ENCODE data around the gene MRI1. TPM values are rescaled to one million over a fixed set of nuclear protein-coding genes. Genes with fewer than 3 reads are reported as not detected.

The MRI1 gene
- total RNA-seq, 4 donors from 2014 or later = 28.2 to 60.2 (median 38.5) TPM

- Histone ChIP-seq H3K9me3 (no peaks in the 10 kb centered on the region), H3K27ac (replicated peaks in 1 of 4) (no peak overlapping the region), H3K4me1 (peaks cover 3 to 12% (median 11%) of the 10 kb centered on the region in 4 donors), H3K4me3 (no peak overlapping the region), H3K27me3 (no peaks in the 10 kb centered on the region), H3K36me3 (peaks cover 0 to 54% (median 27%) of the 10 kb centered on the region in 4 donors)
- intact Hi-C loops (cut with DNase I) = no loop called here
- TF ChIP-seq EP300 (IDR thresholded peaks at IDR 0.05) (no peak), POLR2AphosphoS5 (IDR thresholded peaks at IDR 0.05) (no peak), POLR2A (IDR thresholded peaks at IDR 0.05; ENCODE audit: low read depth) (no peak), CTCF (IDR thresholded peaks at IDR 0.05) (no peak)
- no peak for DNase-seq (ENCODE audit: extremely low spot score)
- WGBS = 100% methylated on average over 1 of the region's 2 CpGs
Observed at GRCh38 chr19:13813147-13813546, 48.8 kb downstream of the MRI1 start.

- no peak for TF ChIP-seq POLR2AphosphoS5 (IDR thresholded peaks at IDR 0.05)
- Histone ChIP-seq H3K4me3 (no peak overlapping the region), H3K27ac (replicated peaks in 1 of 4) (no peak overlapping the region), H3K4me1 (peaks cover 3 to 15% (median 14%) of the 10 kb centered on the region in 4 donors), H3K36me3 (peaks cover 0 to 42% (median 19%) of the 10 kb centered on the region in 4 donors), H3K27me3 (no peaks in the 10 kb centered on the region), H3K9me3 (no peaks in the 10 kb centered on the region)
- intact Hi-C loops (cut with DNase I) = no loop called here
- 91% methylated on average over 16 of the region's 21 CpGs for WGBS
- DNase-seq (ENCODE audit: extremely low spot score) = no peak
Observed at GRCh38 chr19:13814550-13814949, 50.2 kb downstream of the MRI1 start.

- H3K27ac ChIP-seq (replicated peaks in 1 of 4) = no peak overlapping the region
- H3K4me1 ChIP-seq = peaks cover 3 to 22% (median 18%) of the 10 kb centered on the region in 4 donors
- H3K36me3 ChIP-seq = peaks cover 0 to 30% (median 13%) of the 10 kb centered on the region in 4 donors
- no peak for TF ChIP-seq POLR2AphosphoS5 (IDR thresholded peaks at IDR 0.05)
- TF ChIP-seq CTCF (IDR thresholded peaks at IDR 0.05) = no peak
- no peak for TF ChIP-seq POLR2A (IDR thresholded peaks at IDR 0.05; ENCODE audit: low read depth)
- TF ChIP-seq EP300 (IDR thresholded peaks at IDR 0.05) = no peak
- H3K9me3 ChIP-seq = no peaks in the 10 kb centered on the region
- no peak for DNase-seq (ENCODE audit: extremely low spot score)
- intact Hi-C loops (cut with DNase I) = no loop called here
- no peaks in the 10 kb centered on the region for H3K27me3 ChIP-seq
- 64% methylated on average over 7 of the region's 11 CpGs for WGBS
- peak overlapping the region in 1 of 4 donors; percentile 19 for H3K4me3 ChIP-seq
Observed at GRCh38 chr19:13817018-13817614, 52.8 kb downstream of the MRI1 start.

- Histone ChIP-seq H3K4me3 (peak overlapping the region; percentile 6 to 25 (median 20)), H3K36me3 (peaks cover 0 to 27% (median 12%) of the 10 kb centered on the region in 4 donors)
- DNase-seq (ENCODE audit: extremely low spot score) = no peak
Observed at GRCh38 chr19:13817615-13818371, 53.5 kb downstream of the MRI1 start.

More at GRCh38 chr19:13817615-13818371, 53.5 kb downstream of the MRI1 start:
- peak overlapping the region in 1 of 4 donors; percentile 26 for H3K27ac ChIP-seq (replicated peaks in 1 of 4)
- H3K4me1 ChIP-seq = peaks cover 3 to 29% (median 25%) of the 10 kb centered on the region in 4 donors
- H3K9me3 ChIP-seq = no peaks in the 10 kb centered on the region
- H3K27me3 ChIP-seq = no peaks in the 10 kb centered on the region
- TF ChIP-seq POLR2A (IDR thresholded peaks at IDR 0.05; ENCODE audit: low read depth) (no peak), CTCF (IDR thresholded peaks at IDR 0.05) (no peak), EP300 (IDR thresholded peaks at IDR 0.05) (no peak), POLR2AphosphoS5 (IDR thresholded peaks at IDR 0.05) (peak in 1 of 2 donors; percentile 17)
- intact Hi-C loops (cut with DNase I) = no loop called here
- 54% methylated on average over 22 of the region's 35 CpGs for WGBS
